Left lung (tissue), 10 donors: ENCODE data around the gene TMEM203. TPM values are rescaled to one million over a fixed set of nuclear protein-coding genes. Genes with fewer than 3 reads are reported as not detected.

Experiments used
- ATAC-seq: fragments of 200-7000 bp; cut with Tn5 transposase; one replicate; pipeline ENCODE4 v1.9.1; 2020; ENCODE audit warnings: moderate library complexity
- DNase-seq, 4 donors: peaks; one replicate each; pipeline ENCODE4 v3.0.0-alpha.2; 2013 to 2020
- H3K27ac ChIP-seq, 2 donors: fragments of 200-600 bp; sonication (generic) in 1 of 2; one replicate each; pipeline versions ENCODE4 v1.5.0 to v1.8.0; 2020 to 2021
- H3K27me3 ChIP-seq, 2 donors: fragments of 200-600 bp; sonication (generic) in 1 of 2; one replicate each; pipeline versions ENCODE4 v1.5.0 to v1.8.0; 2020 to 2021
- H3K36me3 ChIP-seq, 2 donors: fragments of 200-600 bp; sonication (generic) in 1 of 2; one replicate each; pipeline versions ENCODE4 v1.5.0 to v1.8.0; 2020 to 2021
- H3K4me1 ChIP-seq, 2 donors: fragments of 200-600 bp; one replicate each; pipeline ENCODE4 v1.8.0; 2021
- H3K4me3 ChIP-seq, 2 donors: fragments of 200-600 bp; sonication (generic) in 1 of 2; one replicate each; pipeline versions ENCODE4 v1.5.0 to v1.8.0; 2020 to 2021; ENCODE audit warnings: mild to moderate bottlenecking in 1 of 2
- H3K9me3 ChIP-seq, 2 donors: fragments of 200-600 bp; sonication (generic) in 1 of 2; one replicate each; pipeline versions ENCODE4 v1.5.0 to v1.8.0; 2020 to 2021
- CTCF ChIP-seq, 2 donors: fragments of 200-600 bp; sonication (generic) in 1 of 2; IDR thresholded peaks; one replicate each; pipeline versions ENCODE4 v1.5.0 to v1.8.0; 2021; ENCODE audit warnings: antibody characterized with exemption in 2 of 2
- intact Hi-C, 2 donors: fragments of 100-400 bp; cut with DNase I; formaldehyde crosslinking; loops; one replicate each; pipeline versions ENCODE4 v1.11.2 to v1.14.2; 2022
- polyA plus RNA-seq, 6 donors: library from polyadenylated mRNA; unstranded; fragments of 120-200 nt; gene quantifications; one replicate each; pipeline ENCODE4 v1.2.1, GENCODE V29; 2013; ENCODE audit not compliant: insufficient read length in 6 of 6
- total RNA-seq, 2 donors: library from RNA; stranded (reverse); fragmentation: NEBNext Ultra II Directional; extraction: Animal tissue kit (Norgen Biotek cat#: 25700); gene quantifications; one replicate each; pipeline ENCODE4 v1.2.1, GENCODE V29; 2021
- donor health status: DM: no; HTN: yes; CAD: no.
- donor health status: DM: no; HTN: no; CAD: no.

TMEM203 gene
- total and polyA plus RNA-seq, 8 donors = 30.4 to 37.8 (median 31.8) TPM

- Histone ChIP-seq H3K9me3 (no peaks in the 10 kb centered on the region), H3K4me1 (peaks cover 3 to 16% of the 10 kb centered on the region in 2 donors), H3K27me3 (peaks cover 0 to 85% of the 10 kb centered on the region in 2 donors), H3K36me3 (no peaks in the 10 kb centered on the region), H3K27ac (no peak overlapping the region), H3K4me3 (no peak overlapping the region)
- intact Hi-C loops = loop anchor here in 1 of 2 donors (2.0 kb wide), 1 partner anchor 107 kb away; no protein-coding TSS in a partner anchor
- DNase-seq = no peak
- TF ChIP-seq CTCF (IDR thresholded peaks at IDR 0.05) = no peak
- no peak for ATAC-seq
These were observed 24.7 kb upstream of the TMEM203 start for GRCh38 chr9:137229903-137230704.

GRCh38 chr9:137228968-137229896 is 23.8 kb upstream of the TMEM203 start:
- Histone ChIP-seq H3K9me3 (no peaks in the 10 kb centered on the region), H3K4me1 (peaks cover 3 to 25% of the 10 kb centered on the region in 2 donors), H3K36me3 (no peaks in the 10 kb centered on the region), H3K27ac (no peak overlapping the region), H3K27me3 (peaks cover 0 to 76% of the 10 kb centered on the region in 2 donors), H3K4me3 (no peak overlapping the region)
- no peak for TF ChIP-seq CTCF (IDR thresholded peaks at IDR 0.05)
- intact Hi-C loops = no loop called here
- DNase-seq = no peak
- ATAC-seq = no peak

- no peak for TF ChIP-seq CTCF (IDR thresholded peaks at IDR 0.05)
- ATAC-seq (no peak), DNase-seq (no peak)
- Histone ChIP-seq H3K27ac (no peak overlapping the region), H3K4me3 (no peak overlapping the region), H3K27me3 (peaks cover 0 to 69% of the 10 kb centered on the region in 2 donors), H3K36me3 (no peaks in the 10 kb centered on the region), H3K9me3 (no peaks in the 10 kb centered on the region), H3K4me1 (peaks cover 3 to 30% of the 10 kb centered on the region in 2 donors)
- intact Hi-C loops = no loop called here
These were observed 23.1 kb upstream of the TMEM203 start for GRCh38 chr9:137228506-137228967.

- TF ChIP-seq CTCF (IDR thresholded peaks at IDR 0.05) = no peak
- DNase-seq (no peak), ATAC-seq (no peak)
- Histone ChIP-seq H3K4me3 (no peak overlapping the region), H3K36me3 (no peaks in the 10 kb centered on the region), H3K27me3 (peaks cover 0 to 63% of the 10 kb centered on the region in 2 donors), H3K4me1 (peaks cover 5 to 33% of the 10 kb centered on the region in 2 donors), H3K9me3 (no peaks in the 10 kb centered on the region), H3K27ac (no peak overlapping the region)
- intact Hi-C loops = no loop called here
These were observed 22.5 kb upstream of the TMEM203 start for GRCh38 chr9:137227853-137228505.
